Endothelial cell (in vitro differentiated cells): ENCODE measurements around the gene CDS2. TPM values are rescaled to one million over a fixed set of nuclear protein-coding genes. Genes with fewer than 3 reads are reported as not detected.

Experiments used
- DNase-seq: peaks from one replicate; pipeline ENCODE4 v3.0.0; 2021; ENCODE audit warnings: low spot score
- H3K27ac Mint-ChIP-seq: one replicate; pipeline ENCODE4 v1.8.0; 2021; ENCODE audit warnings: mixed read lengths, inconsistent platforms; ENCODE audit not compliant: unreplicated experiment
- H3K27me3 Mint-ChIP-seq: one replicate; pipeline ENCODE4 v1.8.0; 2021; ENCODE audit warnings: mild to moderate bottlenecking, moderate library complexity, mixed read lengths, inconsistent platforms; ENCODE audit not compliant: unreplicated experiment
- H3K36me3 Mint-ChIP-seq: one replicate; pipeline ENCODE4 v1.8.0; 2021; ENCODE audit warnings: mild to moderate bottlenecking, low read depth, mixed read lengths, inconsistent platforms; ENCODE audit not compliant: unreplicated experiment
- H3K4me1 Mint-ChIP-seq: one replicate; pipeline ENCODE4 v1.8.0; 2021; ENCODE audit warnings: mild to moderate bottlenecking, mixed read lengths, inconsistent platforms; ENCODE audit not compliant: unreplicated experiment
- H3K4me3 Mint-ChIP-seq: one replicate; pipeline ENCODE4 v1.8.0; 2021; ENCODE audit warnings: mild to moderate bottlenecking, mixed read lengths, inconsistent platforms; ENCODE audit not compliant: unreplicated experiment
- H3K9me3 Mint-ChIP-seq: one replicate; pipeline ENCODE4 v1.8.0; 2021; ENCODE audit warnings: mixed read lengths, inconsistent platforms; ENCODE audit not compliant: unreplicated experiment
- CTCF ChIP-seq: fragments of 200-600 bp; sonication (generic); IDR thresholded peaks from one replicate; pipeline ENCODE4 v1.5.0; 2021; ENCODE audit warnings: antibody characterized with exemption; ENCODE audit not compliant: unreplicated experiment
- total RNA-seq: library from RNA; stranded (reverse); fragmentation: NEBNext Ultra II Directional; extraction: Animal tissue kit (Norgen Biotek cat#: 25700); gene quantifications from one replicate; pipeline ENCODE4 v1.2.1, GENCODE V29; 2021; ENCODE audit not compliant: unreplicated experiment

CDS2 gene
- total RNA-seq, 1 donor from 2014 or later = 130 TPM

- Mint-ChIP-seq H3K36me3 (no peaks in the 10 kb centered on the region), H3K9me3 (no peaks in the 10 kb centered on the region), H3K4me3 (no peak overlapping the region), H3K4me1 (peaks cover 24% of the 10 kb centered on the region), H3K27ac (peak overlapping the region; percentile 89), H3K27me3 (peaks cover 3% of the 10 kb centered on the region)
- DNase-seq = no peak
- no peak for TF ChIP-seq CTCF
These were observed 8.7 kb downstream of the CDS2 start for GRCh38 chr20:5135363-5136012.

GRCh38 chr20:5136096-5136495 is 9.3 kb downstream of the CDS2 start:
- H3K27me3 Mint-ChIP-seq = peaks cover 3% of the 10 kb centered on the region
- H3K36me3 Mint-ChIP-seq = no peaks in the 10 kb centered on the region
- peaks cover 24% of the 10 kb centered on the region for H3K4me1 Mint-ChIP-seq
- TF ChIP-seq CTCF = no peak
- no peak for DNase-seq
- no peaks in the 10 kb centered on the region for H3K9me3 Mint-ChIP-seq
- H3K27ac Mint-ChIP-seq = peak overlapping the region; percentile 89
- no peak overlapping the region for H3K4me3 Mint-ChIP-seq

GRCh38 chr20:5140195-5140594 is 13.4 kb downstream of the CDS2 start:
- no peak overlapping the region for H3K27ac Mint-ChIP-seq
- H3K36me3 Mint-ChIP-seq = peaks cover 4% of the 10 kb centered on the region
- TF ChIP-seq CTCF = no peak
- no peak for DNase-seq
- H3K4me3 Mint-ChIP-seq = no peak overlapping the region
- H3K9me3 Mint-ChIP-seq = no peaks in the 10 kb centered on the region
- peaks cover 30% of the 10 kb centered on the region for H3K4me1 Mint-ChIP-seq
- H3K27me3 Mint-ChIP-seq = peaks cover 3% of the 10 kb centered on the region

- Mint-ChIP-seq H3K4me1 (peaks cover 29% of the 10 kb centered on the region), H3K9me3 (no peaks in the 10 kb centered on the region), H3K4me3 (no peak overlapping the region), H3K27ac (no peak overlapping the region), H3K27me3 (peaks cover 9% of the 10 kb centered on the region), H3K36me3 (peaks cover 7% of the 10 kb centered on the region)
- TF ChIP-seq CTCF = no peak
- DNase-seq = no peak
These were observed 14.8 kb downstream of the CDS2 start for GRCh38 chr20:5141615-5142014.

GRCh38 chr20:5143851-5144250 is 17.0 kb downstream of the CDS2 start:
- no peaks in the 10 kb centered on the region for H3K9me3 Mint-ChIP-seq
- no peak overlapping the region for H3K27ac Mint-ChIP-seq
- DNase-seq = no peak
- peaks cover 38% of the 10 kb centered on the region for H3K4me1 Mint-ChIP-seq
- H3K4me3 Mint-ChIP-seq = no peak overlapping the region
- H3K27me3 Mint-ChIP-seq = peaks cover 6% of the 10 kb centered on the region
- H3K36me3 Mint-ChIP-seq = peaks cover 11% of the 10 kb centered on the region
- TF ChIP-seq CTCF = no peak
